BLaER1 treated with 17β-estradiol and CSF1 and Interleukin-3, amounts not matched to agents 10 nM and 100 nM (cell line): ENCODE data around the gene C6orf136.

ENCODE experiments used
- H3K27ac ChIP-seq, 11 experiments: shearing (Covaris generic); formaldehyde crosslinking; 2 replicates each; pipeline ENCODE4 v1.8.1; 2022
- H3K27me3 ChIP-seq, 11 experiments: shearing (Covaris generic); formaldehyde crosslinking; 2 replicates each; pipeline ENCODE4 v1.8.1; 2022
- H3K36me3 ChIP-seq, 11 experiments: shearing (Covaris generic); formaldehyde crosslinking; 2 replicates each; pipeline ENCODE4 v1.8.1; 2022
- H3K4me1 ChIP-seq, 10 experiments: shearing (Covaris generic); formaldehyde crosslinking; 2 replicates each; pipeline ENCODE4 v1.8.1; 2022
- H3K4me2 ChIP-seq, 11 experiments: shearing (Covaris generic); formaldehyde crosslinking; 2 replicates each; pipeline ENCODE4 v1.8.1; 2022
- H3K4me3 ChIP-seq, 10 experiments: shearing (Covaris generic); formaldehyde crosslinking; 2 replicates each; pipeline ENCODE4 v1.8.1; 2022
- H3K9ac ChIP-seq, 11 experiments: shearing (Covaris generic); formaldehyde crosslinking; 2 replicates each; pipeline ENCODE4 v1.8.1; 2022
- H3K9me3 ChIP-seq, 11 experiments: shearing (Covaris generic); formaldehyde crosslinking; replicated peaks in 1 of 11; 2 replicates each; pipeline ENCODE4 v1.8.1; 2022
- H4K20me1 ChIP-seq, 11 experiments: shearing (Covaris generic); formaldehyde crosslinking; 2 replicates each; pipeline ENCODE4 v1.8.1; 2022
- Cebpa-rat ChIP-seq, 11 experiments: shearing (Covaris generic); IDR thresholded peaks; 2 replicates each; pipeline ENCODE4 v1.8.1; 2022

C6orf136 gene

DNA sequence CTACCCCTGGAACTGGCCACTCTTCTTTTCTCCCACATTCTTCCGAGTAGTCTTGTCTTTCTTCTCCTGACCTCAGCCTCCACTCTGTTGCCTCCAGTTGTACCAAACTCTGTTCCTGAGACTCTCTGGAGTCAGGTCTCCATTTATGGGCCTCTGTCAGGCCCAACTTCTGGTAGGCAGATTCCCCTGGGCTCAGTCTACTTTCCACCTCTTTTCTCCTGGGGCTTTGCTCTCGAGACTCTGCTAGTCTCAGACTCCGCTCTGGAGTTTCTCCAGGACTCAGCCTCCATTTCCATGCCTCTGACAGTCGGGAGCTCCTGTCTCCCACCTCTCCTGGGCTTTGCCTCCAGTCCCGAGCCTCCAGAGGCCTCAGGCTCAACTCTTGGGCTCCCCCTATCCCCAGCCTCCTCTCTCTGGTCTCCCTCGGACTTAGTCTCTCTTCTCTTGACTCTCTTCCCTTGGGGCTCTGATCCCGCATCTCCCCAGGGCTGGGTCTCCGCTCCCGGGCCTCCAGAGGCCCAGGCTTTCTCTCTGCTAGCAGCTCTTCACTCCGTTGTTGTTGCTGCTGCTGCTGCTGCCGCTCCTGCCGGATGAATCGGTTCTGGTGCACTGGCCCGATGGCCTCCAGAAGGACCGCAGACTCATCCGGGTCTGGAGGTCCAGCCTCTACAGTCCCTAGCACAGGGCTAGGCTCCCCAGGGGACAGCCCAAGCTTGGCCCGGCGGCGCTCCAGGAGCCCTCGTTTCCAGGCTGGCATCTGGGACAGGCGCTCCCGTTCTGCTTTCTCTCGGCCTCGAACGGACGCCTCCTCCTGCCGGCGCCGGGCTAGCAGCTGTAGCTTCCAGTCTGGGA lies 38.5 kb downstream of the C6orf136 start:
- H3K4me2 ChIP-seq = peak overlapping the region; percentile 75 to 100 (median 93)
- TF ChIP-seq Cebpa-rat (IDR thresholded peaks at IDR 0.05) = no peak
- peaks cover 31 to 55% (median 46%) of the 10 kb centered on the region in 11 experiments for H4K20me1 ChIP-seq
- H3K9me3 ChIP-seq = no peaks in the 10 kb centered on the region
- H3K4me3 ChIP-seq = peak overlapping the region; percentile 83 to 100 (median 96)
- peak overlapping the region; percentile 91 to 100 (median 99) for H3K9ac ChIP-seq
- H3K36me3 ChIP-seq = peaks cover 20 to 48% (median 43%) of the 10 kb centered on the region in 11 experiments; a peak in 20 of 22 replicates
- H3K27ac ChIP-seq = peak overlapping the region; percentile 91 to 100 (median 99)
- H3K27me3 ChIP-seq = no peaks in the 10 kb centered on the region
- peaks cover 20 to 45% (median 32%) of the 10 kb centered on the region in 10 experiments for H3K4me1 ChIP-seq

- peaks cover 11 to 39% (median 34%) of the 10 kb centered on the region in 11 experiments; a peak in 20 of 22 replicates for H3K36me3 ChIP-seq
- H3K4me1 ChIP-seq = peaks cover 22 to 40% (median 28%) of the 10 kb centered on the region in 10 experiments
- no peak for TF ChIP-seq Cebpa-rat (IDR thresholded peaks at IDR 0.05)
Measured at GRCh38 chr6:30686009-30686907, 39.3 kb downstream of the C6orf136 start, which contains the start of gene PPP1R18. TSS of gene PPP1R18 (minus strand) at chr6:30686645. CDS start at chr6:30686018, 627 bp downstream.

GRCh38 chr6:30686908-30687658 lies 40.1 kb downstream of the C6orf136 start:
- peak overlapping the region; percentile 83 to 100 (median 96) for H3K4me3 ChIP-seq
- peak overlapping the region; percentile 91 to 100 (median 99) for H3K27ac ChIP-seq
- peak overlapping the region; percentile 91 to 100 (median 99) for H3K9ac ChIP-seq
- peaks cover 6 to 31% (median 27%) of the 10 kb centered on the region in 11 experiments; a peak in 20 of 22 replicates for H3K36me3 ChIP-seq
- TF ChIP-seq Cebpa-rat (IDR thresholded peaks at IDR 0.05) = no peak
- H3K9me3 ChIP-seq = no peaks in the 10 kb centered on the region
- peaks cover 29 to 39% (median 35%) of the 10 kb centered on the region in 10 experiments for H3K4me1 ChIP-seq
- no peaks in the 10 kb centered on the region for H3K27me3 ChIP-seq
- H3K4me2 ChIP-seq = peak overlapping the region; percentile 97 to 100 (median 99)
- peaks cover 14 to 38% (median 29%) of the 10 kb centered on the region in 11 experiments; a peak in 21 of 22 replicates for H4K20me1 ChIP-seq

More at GRCh38 chr6:30686009-30686907, 39.3 kb downstream of the C6orf136 start, which contains the start of gene PPP1R18:
- H4K20me1 ChIP-seq = peaks cover 22 to 46% (median 37%) of the 10 kb centered on the region in 11 experiments
- peak within 1 kb of the TSS; percentile 91 to 100 (median 99) for H3K9ac ChIP-seq
- no peaks in the 10 kb centered on the region for H3K27me3 ChIP-seq
- H3K4me2 ChIP-seq = peak within 1 kb of the TSS; percentile 97 to 100 (median 99)
- peak within 1 kb of the TSS; percentile 83 to 100 (median 96) for H3K4me3 ChIP-seq
- H3K27ac ChIP-seq = peak within 1 kb of the TSS; percentile 91 to 100 (median 99)
- no peaks in the 10 kb centered on the region for H3K9me3 ChIP-seq

GRCh38 chr6:30687659-30688431 lies 40.9 kb downstream of the C6orf136 start:
- Histone ChIP-seq H3K27ac (peak overlapping the region; percentile 91 to 100 (median 99)), H3K36me3 (peaks cover 6 to 27% (median 25%) of the 10 kb centered on the region in 11 experiments; a peak in 20 of 22 replicates), H3K27me3 (no peaks in the 10 kb centered on the region), H3K4me3 (peak overlapping the region; percentile 83 to 100 (median 96)), H3K9me3 (no peaks in the 10 kb centered on the region), H3K9ac (peak overlapping the region; percentile 91 to 100 (median 99)), H3K4me2 (peak overlapping the region; percentile 97 to 100 (median 99)), H3K4me1 (peaks cover 33 to 44% (median 38%) of the 10 kb centered on the region in 10 experiments), H4K20me1 (peaks cover 11 to 33% (median 26%) of the 10 kb centered on the region in 11 experiments; a peak in 17 of 22 replicates)
- no peak for TF ChIP-seq Cebpa-rat (IDR thresholded peaks at IDR 0.05)

GRCh38 chr6:30688569-30688968 lies 41.6 kb downstream of the C6orf136 start:
- peak overlapping the region; percentile 91 to 100 (median 99) for H3K9ac ChIP-seq
- peak overlapping the region; percentile 91 to 100 (median 99) for H3K27ac ChIP-seq
- H3K4me3 ChIP-seq = peak overlapping the region; percentile 83 to 100 (median 96)

GRCh38 chr6:30689022-30689865 lies 42.3 kb downstream of the C6orf136 start:
- peaks cover 33 to 44% (median 38%) of the 10 kb centered on the region in 10 experiments for H3K4me1 ChIP-seq
- H3K4me2 ChIP-seq = peak overlapping the region; percentile 97 to 100 (median 99)
- H3K9me3 ChIP-seq = no peaks in the 10 kb centered on the region
- peak overlapping the region; percentile 91 to 100 (median 99) for H3K27ac ChIP-seq
- H4K20me1 ChIP-seq = peaks cover 7 to 20% (median 13%) of the 10 kb centered on the region in 11 experiments; a peak in 16 of 22 replicates
- H3K36me3 ChIP-seq = peaks cover 0 to 14% (median 13%) of the 10 kb centered on the region in 11 experiments; a peak in 19 of 22 replicates
- peak overlapping the region; percentile 83 to 100 (median 96) for H3K4me3 ChIP-seq
- peak overlapping the region; percentile 91 to 100 (median 99) for H3K9ac ChIP-seq
- no peak for TF ChIP-seq Cebpa-rat (IDR thresholded peaks at IDR 0.05)
- no peaks in the 10 kb centered on the region for H3K27me3 ChIP-seq

More at GRCh38 chr6:30688569-30688968, 41.6 kb downstream of the C6orf136 start:
- peaks cover 33 to 44% (median 38%) of the 10 kb centered on the region in 10 experiments for H3K4me1 ChIP-seq
- H3K9me3 ChIP-seq = no peaks in the 10 kb centered on the region
- H3K4me2 ChIP-seq = peak overlapping the region; percentile 97 to 100 (median 99)
- peaks cover under 1 to 20% (median 18%) of the 10 kb centered on the region in 11 experiments; a peak in 20 of 22 replicates for H3K36me3 ChIP-seq
- TF ChIP-seq Cebpa-rat (IDR thresholded peaks at IDR 0.05) = no peak
- no peaks in the 10 kb centered on the region for H3K27me3 ChIP-seq
- H4K20me1 ChIP-seq = peaks cover 7 to 26% (median 20%) of the 10 kb centered on the region in 11 experiments; a peak in 16 of 22 replicates
